ENCODE measurements around the gene SH3BGRL.

SH3BGRL gene

GRCh38 chrX:81294101-81294500 lies 92.2 kb downstream of the SH3BGRL start:
- TF ChIP-seq GATA2 (IDR thresholded peaks at IDR 0.05; ENCODE audit: low read depth, low read length) (no peak), GATA3 (IDR thresholded peaks at IDR 0.05; ENCODE audit: low read depth, low read length) (no peak)

GRCh38 chrX:81301877-81302276 lies 100.0 kb downstream of the SH3BGRL start:
- TF ChIP-seq GATA2 (IDR thresholded peaks at IDR 0.05; ENCODE audit: low read depth, low read length), result no peak

- no peak for TF ChIP-seq GATA3 (IDR thresholded peaks at IDR 0.05; ENCODE audit: low read depth, low read length)
- no peak for TF ChIP-seq GATA2 (IDR thresholded peaks at IDR 0.05; ENCODE audit: low read depth, low read length)
Observed at GRCh38 chrX:81304563-81304962, 102.7 kb downstream of the SH3BGRL start.

- no peak for TF ChIP-seq GATA2 (IDR thresholded peaks at IDR 0.05; ENCODE audit: low read depth, low read length)
- no peak for TF ChIP-seq GATA3 (IDR thresholded peaks at IDR 0.05; ENCODE audit: low read depth, low read length)
Observed at GRCh38 chrX:81305240-81305639, 103.3 kb downstream of the SH3BGRL start.

GRCh38 chrX:81308086-81308829 lies 106.4 kb downstream of the SH3BGRL start:
- no peak for TF ChIP-seq GATA2 (IDR thresholded peaks at IDR 0.05; ENCODE audit: low read depth, low read length)
- no peak for TF ChIP-seq GATA3 (IDR thresholded peaks at IDR 0.05; ENCODE audit: low read depth, low read length)

- TF ChIP-seq GATA3 (IDR thresholded peaks at IDR 0.05; ENCODE audit: low read depth, low read length) (no peak), GATA2 (IDR thresholded peaks at IDR 0.05; ENCODE audit: low read depth, low read length) (no peak)
Observed at GRCh38 chrX:81316163-81316562, 114.3 kb downstream of the SH3BGRL start.

- TF ChIP-seq GATA3 (IDR thresholded peaks at IDR 0.05; ENCODE audit: low read depth, low read length) (no peak), GATA2 (IDR thresholded peaks at IDR 0.05; ENCODE audit: low read depth, low read length) (no peak)
Observed at GRCh38 chrX:81336455-81337152, 134.7 kb downstream of the SH3BGRL start.

GRCh38 chrX:81337805-81338204 lies 135.9 kb downstream of the SH3BGRL start:
- TF ChIP-seq GATA2 (IDR thresholded peaks at IDR 0.05; ENCODE audit: low read depth, low read length) (no peak), GATA3 (IDR thresholded peaks at IDR 0.05; ENCODE audit: low read depth, low read length) (no peak)

- TF ChIP-seq GATA2 (IDR thresholded peaks at IDR 0.05; ENCODE audit: low read depth, low read length) (no peak), GATA3 (IDR thresholded peaks at IDR 0.05; ENCODE audit: low read depth, low read length) (no peak)
Observed at GRCh38 chrX:81338924-81339323, 137.0 kb downstream of the SH3BGRL start.
